Astrocyte of the spinal cord (primary cell): ENCODE data around the gene SRP9.
A peak's percentile ranks its signal among the peaks of the same experiment; 100 is the strongest.

Experiments used
- DNase-seq: peaks from one replicate; pipeline ENCODE4 v3.0.0; 2011; ENCODE audit warnings: low read depth, low spot score
- H3K4me3 ChIP-seq: 2 replicates; pipeline ENCODE4 v1.5.1; 2011; ENCODE audit warnings: low read depth, mild to moderate bottlenecking, low read length, moderate library complexity
- CTCF ChIP-seq: IDR thresholded peaks from 2 replicates; pipeline ENCODE4 v1.5.1; 2012; ENCODE audit warnings: low read depth, mild to moderate bottlenecking, low read length, inconsistent platforms
- in situ Hi-C: cut with HindIII; loops from 2 replicates; pipeline ENCODE4 v1.10.0; 2017; ENCODE audit warnings: low sequenced_read_pairs

SRP9 gene

GRCh38 chr1:225762444-225762843, 15.2 kb upstream of the SRP9 start:
- peak; percentile 75 for DNase-seq
- no peak for TF ChIP-seq CTCF
- no peak overlapping the region for H3K4me3 ChIP-seq
- in situ Hi-C loops = no loop called here

- H3K4me3 ChIP-seq = no peak overlapping the region
- no peak for TF ChIP-seq CTCF
- peak; percentile 77 for DNase-seq
- in situ Hi-C loops = no loop called here
These were observed 13.7 kb upstream of the SRP9 start for GRCh38 chr1:225763716-225764548.

GRCh38 chr1:225765982-225766674, 11.5 kb upstream of the SRP9 start:
- in situ Hi-C loops = no loop called here
- TF ChIP-seq CTCF = no peak
- DNase-seq = no peak
- no peak overlapping the region for H3K4me3 ChIP-seq

GRCh38 chr1:225766967-225767633, 10.5 kb upstream of the SRP9 start:
- DNase-seq = peak; percentile 95
- in situ Hi-C loops = no loop called here
- no peak overlapping the region for H3K4me3 ChIP-seq
- TF ChIP-seq CTCF = no peak

GRCh38 chr1:225767634-225768540, 9.7 kb upstream of the SRP9 start:
- no peak for TF ChIP-seq CTCF
- in situ Hi-C loops = no loop called here
- H3K4me3 ChIP-seq = no peak overlapping the region
- DNase-seq = peak; percentile 66
